SK-N-SH (cell line): ENCODE measurements around the gene LETM1. TPM values are rescaled to one million over a fixed set of nuclear protein-coding genes. Genes with fewer than 3 reads are reported as not detected.

Experiments
- CTCF ChIA-PET: fragments of 300-600, 350-600 bp; formaldehyde crosslinking; extraction: SDS; loops from one replicate; lab custom pipeline; 2021; lab: Yijun Ruan, JAX
- POLR2A ChIA-PET: fragments of 350-600 bp; sonication (Branson Sonifier 250); formaldehyde crosslinking; extraction: SDS; loops from one replicate; lab custom pipeline; 2020; ENCODE audit warnings: antibody characterized with exemption, inconsistent platforms; lab: Yijun Ruan, JAX
- DNase-seq: peaks from one replicate; pipeline ENCODE4 v3.0.0; 2012
- H2AFZ ChIP-seq: fragments of 200-600 bp; sonication (generic); 2 replicates; pipeline ENCODE4 v1.8.1; 2016; ENCODE audit warnings: antibody characterized with exemption, mild to moderate bottlenecking, low read depth
- H3F3A ChIP-seq: fragments of 200-600 bp; sonication (generic); replicated peaks from 2 replicates; pipeline ENCODE3; 2016; ENCODE audit warnings: antibody characterized with exemption, mild to moderate bottlenecking; ENCODE audit not compliant: insufficient read depth
- H3K27ac ChIP-seq, 2 experiments: fragments of 200-500 bp in 1 of 2; fragments of 200-600 bp in 1 of 2; sonication (Bioruptor generic) in 1 of 2; sonication (generic), shearing (Covaris generic) in 1 of 2; 2 replicates each; pipeline versions ENCODE4 v1.5.1 to v1.6.1; 2014 to 2016; ENCODE audit warnings: low read depth in 2 of 2, inconsistent platforms in 1 of 2, low read length in 1 of 2, mild to moderate bottlenecking in 1 of 2, mixed read lengths in 1 of 2
- H3K27me3 ChIP-seq: fragments of 200-600 bp; sonication (generic), shearing (Covaris generic); 2 replicates; pipeline ENCODE4 v1.6.1; 2016; ENCODE audit warnings: mixed run types; ENCODE audit not compliant: insufficient read depth
- H3K36me3 ChIP-seq, 2 experiments: fragments of 200-500 bp in 1 of 2; fragments of 200-600 bp in 1 of 2; sonication (Bioruptor generic) in 1 of 2; sonication (generic) in 1 of 2; replicated peaks in 1 of 2; 2 replicates each; pipeline versions ENCODE3 to v1.5.1; 2014 to 2016; ENCODE audit warnings: low read length in 1 of 2, mild to moderate bottlenecking in 1 of 2; ENCODE audit not compliant: insufficient read depth in 2 of 2, control insufficient read depth in 1 of 2
- H3K4me1 ChIP-seq, 2 experiments: fragments of 200-500 bp in 1 of 2; fragments of 200-600 bp in 1 of 2; sonication (Bioruptor generic) in 1 of 2; sonication (generic), shearing (Covaris generic) in 1 of 2; 2 replicates each; pipeline versions ENCODE4 v1.5.1 to v1.6.1; 2014 to 2016; ENCODE audit warnings: low read depth in 1 of 2, low read length in 1 of 2, mixed run types in 1 of 2; ENCODE audit not compliant: insufficient read depth in 2 of 2, control insufficient read depth in 1 of 2
- H3K4me2 ChIP-seq: fragments of 200-600 bp; sonication (generic), shearing (Covaris generic); 2 replicates; pipeline ENCODE4 v1.6.1; 2017; ENCODE audit warnings: mixed run types
- H3K4me3 ChIP-seq, 2 experiments: fragments of 200-500 bp in 1 of 2; fragments of 200-600 bp in 1 of 2; sonication (Bioruptor generic) in 1 of 2; sonication (generic), shearing (Covaris generic) in 1 of 2; 2 replicates each; pipeline versions ENCODE4 v1.5.1 to v1.8.1; 2014 to 2016; ENCODE audit warnings: low read depth in 2 of 2, inconsistent platforms in 1 of 2, low read length in 1 of 2, mild to moderate bottlenecking in 1 of 2, mixed read lengths in 1 of 2, moderate library complexity in 1 of 2
- H3K79me2 ChIP-seq: fragments of 200-600 bp; sonication (generic); 2 replicates; pipeline ENCODE4 v1.8.1; 2017; ENCODE audit warnings: mild to moderate bottlenecking; ENCODE audit not compliant: insufficient read depth
- H3K9ac ChIP-seq: fragments of 200-600 bp; sonication (generic); 2 replicates; pipeline ENCODE4 v1.6.1; 2017; ENCODE audit warnings: mixed run types
- H3K9me2 ChIP-seq: fragments of 200-600 bp; sonication (generic); 2 replicates; pipeline ENCODE4 v1.6.1; 2017; ENCODE audit warnings: mixed run types
- H3K9me3 ChIP-seq: fragments of 200-600 bp; sonication (generic); 2 replicates; pipeline ENCODE4 v1.6.1; 2017; ENCODE audit warnings: mixed run types, mild to moderate bottlenecking, moderate library complexity
- H4K20me1 ChIP-seq: fragments of 200-600 bp; sonication (generic); 2 replicates; pipeline ENCODE4 v1.6.1; 2017; ENCODE audit warnings: mild to moderate bottlenecking, mixed run types; ENCODE audit not compliant: insufficient read depth
- CHD2 ChIP-seq: fragments of 150-350 bp; IDR thresholded peaks from 2 replicates; pipeline ENCODE4 v1.6.1; 2018; ENCODE audit warnings: low read length; ENCODE audit not compliant: partially characterized antibody
- FOSL2 ChIP-seq: IDR thresholded peaks from 2 replicates; pipeline ENCODE4 v1.4.0; 2012; ENCODE audit warnings: low read depth, mild to moderate bottlenecking, moderate library complexity, borderline replicate concordance
- FOXJ3 ChIP-seq: sonication (generic); formaldehyde crosslinking; IDR thresholded peaks from 2 replicates; pipeline ENCODE4 v1.5.1; 2020; ENCODE audit warnings: mild to moderate bottlenecking, missing genetic modification reagents
- GATA2 ChIP-seq: sonication (generic); formaldehyde crosslinking; IDR thresholded peaks from 2 replicates; pipeline ENCODE4 v1.5.0; 2020; ENCODE audit warnings: mild to moderate bottlenecking, missing genetic modification reagents
- MEF2A ChIP-seq: IDR thresholded peaks from 2 replicates; pipeline ENCODE4 v1.4.0; 2012; ENCODE audit warnings: low read depth, borderline replicate concordance
- NRF1 ChIP-seq: IDR thresholded peaks from 2 replicates; pipeline ENCODE4 v1.6.1; 2012; ENCODE audit warnings: low read depth, mild to moderate bottlenecking, low read length
- POLR2AphosphoS5 ChIP-seq: IDR thresholded peaks from 2 replicates; pipeline ENCODE4 v1.6.1; 2012; ENCODE audit warnings: low read depth, low read length
- TAF1 ChIP-seq: IDR thresholded peaks from 2 replicates; pipeline ENCODE4 v1.6.1; 2012; ENCODE audit warnings: low read depth, mild to moderate bottlenecking, low read length, moderate library complexity, borderline replicate concordance
- TCF12 ChIP-seq: IDR thresholded peaks from 2 replicates; pipeline ENCODE4 v1.4.0; 2012
- USF1 ChIP-seq: IDR thresholded peaks from 2 replicates; pipeline ENCODE4 v1.4.0; 2012; ENCODE audit warnings: low read depth, borderline replicate concordance
- YY1 ChIP-seq: IDR thresholded peaks from 2 replicates; pipeline ENCODE4 v1.4.0; 2012; ENCODE audit warnings: low read depth, mild to moderate bottlenecking
- ZBTB33 ChIP-seq: IDR thresholded peaks from 2 replicates; pipeline ENCODE4 v1.4.0; 2012; ENCODE audit warnings: low read depth, borderline replicate concordance
- WGBS: methylation state at CpG from one replicate; pipeline ENCODE4 v1.1.6; 2017; ENCODE audit warnings: low lambda C conversion rate; 5-methylcytosine and 5-hydroxymethylcytosine counted together
- polyA plus RNA-seq, 3 experiments: library from polyadenylated mRNA; depleted of rRNA; stranded (reverse); fragments of >200 nt; gene quantifications; 2 replicates each; pipeline ENCODE4 v1.2.3, GENCODE V29; 2012

Gene LETM1
- polyA plus RNA-seq, 1 of the 3 experiments (the other 2 are of a cell fraction): 25.8 TPM

- TF ChIP-seq TAF1 (no peak), MEF2A (no peak), NRF1 (no peak)
- TF ChIP-seq, all 33 proteins: peak for 0
Observed at GRCh38 chr4:1824746-1825145, 31.2 kb downstream of the LETM1 start (continued).

GRCh38 chr4:1823545-1823932, 32.4 kb downstream of the LETM1 start:
- peaks cover 13 to 55% of the 10 kb centered on the region in 2 experiments for H3K36me3 ChIP-seq
- ChIA-PET CTCF (interaction anchor here (0.6 to 2.1 kb wide), 2 partner anchors 75 to 78 kb away, joined by 3 to 5 read pairs; no protein-coding TSS in a partner anchor), POLR2A (no interaction called here)

More at GRCh38 chr4:1823545-1823932, 32.4 kb downstream of the LETM1 start:
- Histone ChIP-seq H3K9ac (no peak overlapping the region), H3K4me3 (no peak overlapping the region), H3K9me3 (no peaks in the 10 kb centered on the region), H2AFZ (no peak overlapping the region), H3K27ac (no peak overlapping the region), H3K4me2 (no peak overlapping the region), H3K79me2 (no peaks in the 10 kb centered on the region), H3K4me1 (peaks cover 0 to 26% of the 10 kb centered on the region in 2 experiments; a peak in 1 of 4 replicates), H3K9me2 (no peaks in the 10 kb centered on the region), H3F3A (no peaks in the 10 kb centered on the region), H4K20me1 (no peaks in the 10 kb centered on the region), H3K27me3 (no peaks in the 10 kb centered on the region)
- TF ChIP-seq FOSL2 (no peak), NRF1 (no peak), YY1 (no peak), POLR2AphosphoS5 (no peak), GATA2 (CRISPR knock-in tag) (no peak), FOXJ3 (CRISPR knock-in tag) (no peak), ZBTB33 (no peak), TCF12 (no peak), USF1 (no peak), CHD2 (no peak)
- DNase-seq: no peak
- WGBS: 94% methylated on average over 12 of the region's 12 CpGs
